K562 (cell line): Measurements from ENCODE around the gene TTC4. TPM values are rescaled to one million over a fixed set of nuclear protein-coding genes. Genes with fewer than 3 reads are reported as not detected.

Experiments
- ATAC-seq: fragments of 200-7000 bp; cut with Tn5 transposase; 3 replicates; pipeline ENCODE4 v1.9.1; 2020; ENCODE audit warnings: moderate library complexity
- BruUV-seq: library from RNA; stranded (reverse); fragments of 400-500 nt; replicated peaks from 2 replicates; lab custom pipeline; 2021; lab: Mats Ljungman, UMichigan
- CTCF ChIA-PET: fragments of 300-600 bp; formaldehyde crosslinking; extraction: SDS; loops from one replicate; lab custom pipeline; 2021; ENCODE audit warnings: low intra/inter-chr PET ratio; lab: Yijun Ruan, JAX
- POLR2A ChIA-PET: fragments of 300-600, 350-650 bp; sonication (Branson Sonifier 250); formaldehyde crosslinking; extraction: SDS; loops from one replicate; lab custom pipeline; 2021; ENCODE audit warnings: antibody characterized with exemption, inconsistent platforms; lab: Yijun Ruan, JAX
- DNase-seq, 4 experiments: peaks; one replicate each; pipeline versions ENCODE4 v3.0.0 to v3.0.0-alpha.2; 2011 to 2018; ENCODE audit warnings: low spot score in 3 of 4, mixed read lengths in 3 of 4; ENCODE audit errors: extremely low read depth in 1 of 4
- FAIRE-seq: peaks from 2 replicates; lab custom pipeline; 2011; peaks lifted over from hg19 to GRCh38; lab: Jason Lieb, UNC
- H2AFZ ChIP-seq: 2 replicates; pipeline ENCODE4 v1.6.0; 2011; ENCODE audit warnings: low read depth, low read length, control low read depth, inconsistent platforms
- H3K27ac ChIP-seq: fragments of 200-600 bp; 3 replicates; pipeline ENCODE4 v1.8.0; 2011; ENCODE audit warnings: low read depth, mild to moderate bottlenecking, control low read depth, inconsistent platforms, low read length, moderate library complexity, mixed read lengths; ENCODE audit errors: extremely low read depth
- H3K27me3 ChIP-seq, 2 experiments: fragments of 300-600 bp in 1 of 2; 2 replicates in 1 of 2; 3 replicates in 1 of 2; pipeline versions ENCODE4 v1.6.0 to v1.8.0; 2011; ENCODE audit warnings: inconsistent platforms in 2 of 2, low read length in 2 of 2, mild to moderate bottlenecking in 1 of 2, mixed read lengths in 1 of 2, moderate library complexity in 1 of 2; ENCODE audit not compliant: control insufficient read depth in 2 of 2, insufficient read depth in 2 of 2
- H3K36me3 ChIP-seq: fragments of 300-600 bp; 3 replicates; pipeline ENCODE4 v1.8.0; 2011; ENCODE audit warnings: mild to moderate bottlenecking, low read length, inconsistent platforms; ENCODE audit not compliant: control insufficient read depth, insufficient read depth
- H3K4me1 ChIP-seq, 2 experiments: fragments of 200-600 bp in 1 of 2; replicated peaks in 1 of 2; 2 replicates in 1 of 2; 3 replicates in 1 of 2; pipeline versions ENCODE4 v1.5.1 to v1.8.0; 2011; ENCODE audit warnings: inconsistent platforms in 2 of 2, low read length in 2 of 2, mild to moderate bottlenecking in 1 of 2, mixed read lengths in 1 of 2, moderate library complexity in 1 of 2; ENCODE audit not compliant: control insufficient read depth in 2 of 2, insufficient read depth in 2 of 2
- H3K4me2 ChIP-seq: 2 replicates; pipeline ENCODE4 v1.6.1; 2011; ENCODE audit warnings: low read length, control low read depth, inconsistent platforms, mixed read lengths; ENCODE audit not compliant: insufficient read depth
- H3K4me3 ChIP-seq: fragments of 200-600 bp; sonication (generic), shearing (Covaris generic); 2 replicates; pipeline ENCODE4 v1.5.1; 2016; ENCODE audit warnings: control low read depth, inconsistent platforms
- H3K79me2 ChIP-seq: fragments of 200-600 bp; 3 replicates; pipeline ENCODE4 v1.8.0; 2011; ENCODE audit warnings: low read length, inconsistent platforms; ENCODE audit not compliant: control insufficient read depth, insufficient read depth
- H3K9ac ChIP-seq, 2 experiments: 2 replicates each; pipeline versions ENCODE4 v1.6.0 to v1.6.1; 2011; ENCODE audit warnings: low read depth in 2 of 2, low read length in 2 of 2, control low read depth in 1 of 2, inconsistent platforms in 1 of 2, mild to moderate bottlenecking in 1 of 2, mixed read lengths in 1 of 2; ENCODE audit not compliant: insufficient read depth in 1 of 2
- H3K9me1 ChIP-seq: one replicate; pipeline ENCODE4 v1.6.0; 2011; ENCODE audit warnings: inconsistent platforms, mild to moderate bottlenecking, low read length, moderate library complexity; ENCODE audit not compliant: control insufficient read depth, insufficient read depth
- H3K9me3 ChIP-seq: replicated peaks from 2 replicates; pipeline ENCODE4 v1.5.1; 2011; ENCODE audit warnings: low read depth, low read length, inconsistent platforms; ENCODE audit not compliant: control insufficient read depth, insufficient read depth
- H4K20me1 ChIP-seq: replicated peaks from 2 replicates; pipeline ENCODE4 v1.6.1; 2011; ENCODE audit warnings: low read length, inconsistent platforms, mixed read lengths; ENCODE audit not compliant: control insufficient read depth, insufficient read depth
- CBFB ChIP-seq: sonication (generic); formaldehyde crosslinking; IDR thresholded peaks from 2 replicates; pipeline ENCODE4 v1.4.0; 2020; ENCODE audit warnings: mild to moderate bottlenecking, missing genetic modification reagents
- ELF1 ChIP-seq: fragments of 200-800 bp; sonication (Bioruptor generic); IDR thresholded peaks from 2 replicates; pipeline ENCODE4 v1.6.1; 2016; ENCODE audit warnings: missing genetic modification characterization, missing compliant biosample characterization
- IRF9 ChIP-seq: fragments of 450-650 bp; IDR thresholded peaks from 2 replicates; pipeline ENCODE4 v1.6.1; 2016; ENCODE audit warnings: missing biosample characterization, missing genetic modification characterization
- JUNB ChIP-seq: fragments of 450-650 bp; formaldehyde crosslinking; conservative IDR thresholded peaks from 2 replicates; pipeline ENCODE4 v1.4.0; 2020; ENCODE audit warnings: mild to moderate bottlenecking
- MAX ChIP-seq: sonication (generic); formaldehyde crosslinking; IDR thresholded peaks from 2 replicates; pipeline ENCODE4 v1.9.0; 2022; ENCODE audit warnings: mild to moderate bottlenecking, missing genetic modification reagents
- NFRKB ChIP-seq: fragments of 450-650 bp; IDR thresholded peaks from 2 replicates; pipeline ENCODE4 v1.6.1; 2016; ENCODE audit warnings: low read depth
- PYGO2 ChIP-seq: fragments of 450-650 bp; IDR thresholded peaks from 2 replicates; pipeline ENCODE4 v1.6.1; 2016; ENCODE audit warnings: mild to moderate bottlenecking, missing genetic modification characterization, moderate library complexity, missing compliant biosample characterization
- RBM34 ChIP-seq: fragments of 200-400 bp; formaldehyde crosslinking; IDR thresholded peaks from 2 replicates; pipeline ENCODE4 v1.6.1; 2018; ENCODE audit warnings: low read length, borderline replicate concordance; ENCODE audit not compliant: insufficient read depth
- TCFL5 ChIP-seq: fragments of 250-450 bp; sonication (Bioruptor Pico); conservative IDR thresholded peaks from 2 replicates; pipeline ENCODE4 v1.6.1; 2021; ENCODE audit warnings: mild to moderate bottlenecking, moderate library complexity, matching md5 sums
- ZKSCAN8 ChIP-seq: fragments of 200-800 bp; sonication (Bioruptor generic); IDR thresholded peaks from 2 replicates; pipeline ENCODE4 v1.6.1; 2016; ENCODE audit warnings: missing genetic modification characterization, missing compliant biosample characterization
- WGBS: fragments of 100-300 bp; shearing (Covaris generic); methylation state at CpG from one replicate; pipeline ENCODE4 v1.1.6; 2016; ENCODE audit warnings: low coverage, mixed read lengths; ENCODE audit not compliant: insufficient coverage; ENCODE audit errors: missing lambda C conversion rate; 5-methylcytosine and 5-hydroxymethylcytosine counted together
- in situ Hi-C: fragments of 300-500 bp; cut with MboI; formaldehyde crosslinking; loops from 4 replicates; pipeline ENCODE4 v1.15.0; 2018; ENCODE audit warnings: inconsistent platforms, mixed read lengths
- intact Hi-C: fragments of 100-400 bp; cut with micrococcal nuclease; formaldehyde crosslinking; loops from 2 replicates; pipeline ENCODE4 v1.14.2; 2022
- polyA plus RNA-seq, 8 experiments: library from polyadenylated mRNA; depleted of rRNA in 4 of 8; stranded (reverse) in 5 of 8; unstranded in 3 of 8; fragments of >200 nt; fragmentation: Nextera tagmentation in 2 of 8; fragmentation: Illumina TruSeq in 1 of 8; extraction: Ambion mirVana in 2 of 8; extraction: Trizol in 1 of 8; gene quantifications; 2 replicates each; pipeline versions ENCODE4 v1.2.1 to v1.2.3, GENCODE V29; 2011 to 2014; ENCODE audit warnings: inconsistent platforms in 1 of 8, missing spikeins in 1 of 8
- total RNA-seq, 7 experiments: library from RNA; depleted of rRNA in 6 of 7; stranded (reverse); fragments of >200 nt in 6 of 7; fragmentation: Illumina TruSeq in 2 of 7; extraction: Trizol in 2 of 7; gene quantifications; 2 replicates each; pipeline versions ENCODE4 v1.2.1 to v1.2.3, GENCODE V29; 2011 to 2021; ENCODE audit warnings: low replicate concordance in 1 of 7

The TTC4 gene
- total and polyA plus RNA-seq, 9 of the 15 experiments (the other 6 are each of a cell fraction or from before 2014, with no cell fraction given) = 36.3 to 111 (median 54.1) TPM

GRCh38 chr1:54667797-54668196, 47.9 kb upstream of the TTC4 start:
- no peak for DNase-seq
- H3K27ac ChIP-seq = no peak overlapping the region
- no peaks in the 10 kb centered on the region for H3K9me3 ChIP-seq
- no peaks in the 10 kb centered on the region for H3K36me3 ChIP-seq
- TF ChIP-seq RBM34 (no peak), CBFB (no peak), JUNB (no peak), MAX (no peak), ELF1 (tag) (no peak), PYGO2 (no peak), ZKSCAN8 (no peak), TCFL5 (no peak), IRF9 (no peak), NFRKB (no peak)
- ATAC-seq = no peak
- H4K20me1 ChIP-seq = 0 out of 2 replicates have a peak, but pooled peaks cover 11% of the 10 kb centered on the region
- H3K27me3 ChIP-seq = peaks cover 8 to 10% of the 10 kb centered on the region in 2 experiments; a peak in 4 of 5 replicates
- no TSS peak for BruUV-seq
- H3K79me2 ChIP-seq = no peaks in the 10 kb centered on the region
- H3K4me3 ChIP-seq = no peak overlapping the region
- no peak overlapping the region for H2AFZ ChIP-seq
- WGBS = 0% methylated on average over 2 of the region's 2 CpGs
- POLR2A ChIA-PET = no interaction called here
- H3K9me1 ChIP-seq = peaks cover 3% of the 10 kb centered on the region
- H3K4me1 ChIP-seq = no peaks in the 10 kb centered on the region
- CTCF ChIA-PET = interaction anchor here (0.6 kb wide), 1 partner anchor 281 kb away, joined by 3 read pairs; no protein-coding TSS in a partner anchor
- in situ Hi-C loops = loop anchor here (5.0 kb wide), 1 partner anchor 125 kb away; no protein-coding TSS in a partner anchor
- no peak for FAIRE-seq
- intact Hi-C loops = loop anchor here (10.0 kb wide), 1 partner anchor 543 kb away; no protein-coding TSS in a partner anchor
- H3K4me2 ChIP-seq = no peak overlapping the region
- H3K9ac ChIP-seq = no peak overlapping the region
